Stimulated activated CD4-positive, alpha-beta T cell treated with anti-CD3 and anti-CD28 coated beads, Interleukin-1b, Interleukin-23, amount 100 ng/mL, for 1 hour (primary cell): ENCODE data around the gene ITCH.
"Not testable (repeated sequence)": the region's sequence is repeated elsewhere in the genome, so short reads cannot be mapped to it uniquely, and the experiment has no call there.

ENCODE experiments used
- DNase-seq, 2 donors: peaks; one replicate each; pipeline ENCODE4 v3.0.0-alpha.2; 2020; ENCODE audit warnings: low read depth in 2 of 2

ITCH gene

DNA sequence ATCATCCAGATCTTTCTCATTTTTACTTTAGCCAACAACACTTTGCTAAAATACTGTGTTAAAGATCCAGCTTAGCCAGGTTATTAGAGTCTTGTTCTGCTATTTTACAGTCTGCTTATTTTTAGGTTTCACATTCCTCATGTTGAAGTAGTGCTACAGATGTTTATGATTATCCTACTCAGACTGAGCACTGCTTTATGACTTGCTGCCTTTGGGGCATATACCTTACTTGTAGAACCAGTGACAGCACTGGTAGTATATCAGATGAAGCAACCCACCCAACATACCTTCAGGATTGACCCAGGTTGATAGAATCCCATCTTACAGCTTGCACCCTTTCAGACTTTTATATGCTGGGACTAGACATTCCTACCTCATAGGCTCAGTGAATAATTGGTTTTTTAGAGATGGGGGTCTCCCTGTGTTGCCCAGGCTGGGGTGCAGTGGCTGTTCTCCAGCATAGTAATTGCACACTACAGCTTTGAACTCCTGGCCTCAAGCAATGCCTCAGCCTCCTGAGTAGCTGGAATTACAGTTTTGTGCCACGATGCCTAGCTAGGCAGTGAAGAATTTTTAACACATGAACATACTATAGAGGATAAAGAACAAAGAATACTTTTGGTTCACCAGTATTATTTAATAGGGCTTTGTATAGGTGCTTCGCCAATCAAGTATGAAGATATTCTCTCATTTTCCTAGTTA lies 89.4 kb downstream of the ITCH start:
- no peak for DNase-seq

DNA sequence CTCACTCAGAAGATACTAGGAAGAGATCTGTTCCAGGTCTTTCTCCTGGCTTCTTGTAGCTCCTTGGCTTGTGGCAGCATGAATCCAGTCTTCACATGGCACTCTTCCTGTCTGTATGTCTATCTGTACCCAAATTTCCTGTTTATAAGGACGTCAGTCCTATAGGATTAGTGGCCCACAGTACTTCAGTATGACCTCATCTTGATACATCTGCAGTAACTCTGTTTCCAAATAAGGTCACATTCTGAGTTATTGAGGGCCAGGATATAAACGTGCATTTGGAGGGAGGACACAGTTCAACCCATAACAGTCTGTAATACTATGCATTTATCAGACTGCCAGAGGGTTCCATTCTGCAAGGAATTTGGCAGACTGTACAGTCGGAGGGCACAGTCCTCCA lies 95.6 kb downstream of the ITCH start:
- no peak for DNase-seq

DNA sequence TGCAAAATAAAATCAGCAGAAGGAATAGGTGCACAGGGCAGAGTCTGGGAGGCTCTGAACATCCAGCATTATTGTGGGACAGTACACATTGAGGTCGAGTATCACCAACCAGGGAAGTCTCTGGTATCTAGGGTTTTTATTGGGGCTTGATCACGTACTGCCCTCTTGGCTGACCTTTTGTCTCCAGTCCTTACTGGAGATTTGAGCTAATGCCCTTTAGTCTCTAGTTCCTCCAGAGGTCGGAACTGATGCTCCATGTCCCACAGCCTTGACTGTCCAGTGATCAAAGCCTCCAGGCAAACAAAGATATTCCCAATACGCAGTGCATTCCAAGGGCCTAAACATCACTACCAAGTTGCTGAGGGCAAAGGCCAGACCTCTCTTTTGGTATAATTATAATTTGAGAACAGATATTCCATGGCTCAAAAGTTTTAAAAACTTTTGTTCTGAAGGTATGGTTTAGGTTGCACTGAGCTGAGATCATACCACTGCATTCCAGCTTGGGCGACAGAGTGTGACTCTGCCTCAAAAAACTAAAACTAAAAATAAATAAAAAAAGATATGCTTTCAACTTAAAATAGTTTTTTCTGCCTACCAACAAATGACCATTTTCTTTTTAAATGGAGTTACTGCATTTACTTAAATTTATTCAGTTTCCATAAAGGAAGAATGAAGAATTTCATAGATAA lies 96.3 kb downstream of the ITCH start:
- DNase-seq, result no peak

DNA sequence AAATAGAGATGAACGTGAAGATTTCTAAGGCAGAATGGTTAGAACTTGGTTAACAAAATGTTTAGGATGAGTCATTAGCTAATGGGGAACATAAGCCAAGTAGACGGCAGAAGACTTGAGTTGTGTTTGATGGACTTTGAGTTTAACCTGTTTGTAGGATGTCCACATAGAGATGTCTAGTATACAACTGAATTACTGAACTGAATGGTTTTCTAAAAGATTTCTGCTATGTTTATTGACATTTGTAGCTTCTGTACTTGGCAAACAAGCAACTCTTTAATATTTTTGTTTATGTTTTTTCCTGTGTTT lies 98.7 kb downstream of the ITCH start:
- DNase-seq, result no peak

DNA sequence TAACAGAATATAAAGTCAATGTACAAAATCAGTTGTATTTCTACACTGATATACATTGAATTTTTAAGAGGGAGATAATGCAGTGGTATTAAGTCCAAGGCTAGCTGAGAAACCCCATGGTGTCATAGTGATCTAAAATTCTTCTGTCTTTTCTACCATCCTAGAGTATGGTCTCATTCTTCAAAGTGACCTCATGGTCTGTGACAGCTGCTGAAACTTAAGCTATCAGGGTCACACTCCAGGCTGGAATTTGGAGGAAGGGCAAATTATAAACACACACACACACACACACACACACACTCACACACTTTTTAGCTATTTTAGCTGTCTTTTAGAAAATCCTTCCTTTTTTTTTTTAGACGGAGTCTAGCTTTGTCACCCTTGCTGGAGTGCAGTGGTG lies 105.9 kb downstream of the ITCH start:
- no peak for DNase-seq

DNA sequence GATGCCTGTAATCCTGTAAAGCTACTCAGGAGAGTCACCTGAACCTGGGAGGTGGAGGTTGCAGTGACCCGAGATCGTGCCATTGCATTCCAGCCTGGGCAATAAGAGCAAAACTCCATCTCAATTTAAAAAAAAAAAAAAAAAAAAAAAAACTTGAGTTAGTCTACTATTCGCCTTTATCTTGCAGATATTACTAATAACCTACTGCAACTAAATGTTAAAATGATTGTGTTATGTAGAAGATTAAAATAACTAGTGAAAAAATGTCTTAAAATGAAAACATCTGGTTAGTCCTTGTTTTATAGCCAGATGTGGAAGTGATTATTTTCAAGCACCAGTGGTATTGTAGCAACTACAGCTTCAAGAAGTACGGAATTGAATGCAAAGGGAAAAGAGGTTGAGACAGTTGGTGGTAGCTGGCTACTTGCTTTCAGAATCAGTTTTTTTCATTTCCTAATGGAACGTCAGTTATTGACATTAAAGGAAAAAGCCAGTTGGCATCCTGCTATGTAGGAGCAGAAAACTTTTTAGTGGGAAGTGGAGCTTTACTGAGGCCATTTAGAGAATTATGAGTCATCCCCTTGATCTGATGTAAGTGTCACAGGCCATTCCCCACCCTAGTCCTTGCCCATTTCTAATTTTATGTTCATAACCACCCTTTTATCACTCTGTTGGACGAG lies 109.3 kb downstream of the ITCH start:
- DNase-seq, result no peak

DNA sequence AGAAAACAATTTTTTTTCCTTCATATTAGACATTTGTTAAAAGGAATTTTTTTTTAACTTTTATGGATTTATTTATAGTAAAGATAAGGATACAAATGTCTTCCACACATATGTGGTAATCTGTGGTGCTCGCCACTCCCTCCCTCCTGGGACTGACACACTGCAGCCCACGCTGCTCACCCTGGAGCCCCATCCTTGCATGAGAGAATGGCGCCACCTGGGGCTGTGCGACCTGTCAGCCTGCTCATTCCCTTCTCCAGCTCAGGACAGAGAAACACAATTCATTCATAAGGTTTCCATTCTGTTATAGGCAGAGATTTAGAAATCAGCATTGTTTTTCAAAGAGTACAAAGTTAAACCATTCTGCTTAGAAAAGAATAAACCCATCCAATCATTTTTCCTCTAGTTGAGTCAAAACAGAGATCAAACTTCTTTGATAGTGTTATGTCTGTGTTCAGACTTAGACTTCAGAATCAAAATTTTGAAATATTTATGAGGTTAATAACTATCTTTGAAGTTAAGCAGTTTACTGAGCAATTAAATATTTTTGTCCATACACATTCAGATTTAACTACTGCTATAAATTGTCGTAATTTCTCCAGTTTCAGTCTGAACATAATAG lies 110.3 kb downstream of the ITCH start:
- DNase-seq, result no peak

DNA sequence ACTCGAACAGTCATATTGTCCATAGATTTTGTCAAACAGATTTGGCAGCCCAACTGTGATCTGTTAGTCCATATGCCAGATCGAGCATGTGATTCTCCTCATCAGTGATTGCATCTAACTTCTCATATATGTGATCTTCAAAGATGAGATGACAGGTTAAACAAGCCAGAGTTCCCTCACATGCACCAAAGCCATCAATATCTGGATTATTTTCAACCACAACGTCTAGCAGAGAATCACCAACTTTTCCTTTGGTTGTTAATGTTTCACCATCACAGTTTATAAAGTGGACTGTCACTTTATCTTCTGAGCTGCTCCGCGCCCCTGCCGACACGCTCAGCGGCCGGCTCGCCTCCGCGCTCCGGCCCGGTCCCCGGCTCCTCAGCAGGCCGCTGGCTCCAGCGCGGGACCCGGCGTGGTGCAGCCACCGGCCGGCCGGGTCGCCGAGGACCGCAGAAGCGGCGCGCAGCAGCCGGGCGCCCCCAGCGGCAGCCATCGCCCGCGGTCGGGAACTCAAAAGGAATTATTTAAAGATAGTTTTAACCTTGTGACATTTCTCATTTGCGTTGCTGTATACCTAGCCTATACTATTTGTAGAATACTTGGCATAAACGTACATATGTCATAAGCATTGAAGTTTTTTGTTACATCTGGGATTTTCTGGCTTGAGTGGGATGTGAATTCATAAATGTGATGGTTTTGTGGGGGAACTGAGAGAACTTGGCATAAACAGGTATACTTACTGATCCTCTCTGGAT lies 113.1 kb downstream of the ITCH start:
- no peak for DNase-seq

DNA sequence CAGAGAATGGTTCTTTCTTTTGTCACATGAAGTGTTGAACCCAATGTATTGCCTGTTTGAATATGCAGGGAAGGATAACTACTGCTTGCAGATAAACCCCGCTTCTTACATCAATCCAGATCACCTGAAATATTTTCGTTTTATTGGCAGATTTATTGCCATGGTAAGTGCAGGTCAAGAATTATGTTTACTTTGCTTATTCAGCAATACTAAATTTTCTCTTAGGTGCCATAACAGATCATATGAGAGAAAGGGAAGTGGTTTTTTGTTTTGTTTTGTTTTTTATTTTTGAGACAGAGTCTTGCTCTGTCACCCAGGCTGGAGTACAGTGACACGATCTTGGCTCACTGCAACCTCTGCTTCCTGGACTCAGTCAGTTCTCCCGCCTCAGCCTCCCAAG lies 116.6 kb downstream of the ITCH start:
- no peak for DNase-seq

DNA sequence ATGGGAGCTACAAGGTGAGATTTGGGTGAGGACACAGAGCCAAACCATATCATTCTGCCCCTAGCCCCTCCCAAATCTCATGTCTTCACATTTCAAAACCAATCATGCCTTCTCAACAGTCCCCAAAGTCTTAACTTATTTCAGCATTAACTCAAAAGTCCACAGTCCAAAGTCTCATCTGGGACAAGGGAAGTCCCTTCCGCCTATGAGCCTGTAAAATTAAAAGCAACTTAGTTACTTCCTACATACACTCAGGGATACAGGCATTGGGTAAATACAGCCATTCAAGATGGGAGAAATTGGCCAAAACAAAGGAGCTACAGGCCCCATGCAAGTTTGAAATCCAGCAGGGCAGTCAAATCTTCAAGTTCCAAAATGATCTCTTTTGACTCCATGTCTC lies 119.1 kb downstream of the ITCH start:
- DNase-seq, result not testable (repeated sequence)

DNA sequence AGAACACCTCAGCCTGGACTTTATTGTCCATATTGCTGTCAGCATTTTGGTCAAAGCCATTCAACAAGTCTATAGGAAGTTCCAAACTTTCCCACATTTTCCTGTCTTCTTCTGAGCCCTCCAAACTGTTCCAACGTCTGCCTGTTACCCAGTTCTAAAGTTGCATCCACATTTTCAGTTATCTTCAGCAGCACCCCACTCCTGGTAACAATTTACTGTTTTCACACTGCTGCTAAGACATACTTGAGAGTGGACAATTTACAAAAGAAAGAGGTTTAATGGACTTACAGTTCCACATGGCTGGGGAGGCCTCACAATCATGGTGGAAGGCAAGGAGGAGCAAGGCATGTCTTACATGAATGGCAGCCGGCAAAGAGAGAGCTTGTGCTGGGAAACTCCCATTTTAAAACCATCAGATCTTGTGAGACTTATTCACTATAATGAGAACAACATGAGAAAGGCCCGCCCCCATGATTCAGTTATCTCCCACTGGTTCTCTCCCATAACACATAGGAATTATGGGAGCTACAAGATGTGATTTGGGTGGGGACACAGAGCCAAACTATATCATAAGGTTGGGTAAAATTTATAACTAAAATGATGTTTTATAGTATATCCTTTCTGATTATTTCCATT lies 120.6 kb downstream of the ITCH start:
- DNase-seq, result not testable (repeated sequence)

DNA sequence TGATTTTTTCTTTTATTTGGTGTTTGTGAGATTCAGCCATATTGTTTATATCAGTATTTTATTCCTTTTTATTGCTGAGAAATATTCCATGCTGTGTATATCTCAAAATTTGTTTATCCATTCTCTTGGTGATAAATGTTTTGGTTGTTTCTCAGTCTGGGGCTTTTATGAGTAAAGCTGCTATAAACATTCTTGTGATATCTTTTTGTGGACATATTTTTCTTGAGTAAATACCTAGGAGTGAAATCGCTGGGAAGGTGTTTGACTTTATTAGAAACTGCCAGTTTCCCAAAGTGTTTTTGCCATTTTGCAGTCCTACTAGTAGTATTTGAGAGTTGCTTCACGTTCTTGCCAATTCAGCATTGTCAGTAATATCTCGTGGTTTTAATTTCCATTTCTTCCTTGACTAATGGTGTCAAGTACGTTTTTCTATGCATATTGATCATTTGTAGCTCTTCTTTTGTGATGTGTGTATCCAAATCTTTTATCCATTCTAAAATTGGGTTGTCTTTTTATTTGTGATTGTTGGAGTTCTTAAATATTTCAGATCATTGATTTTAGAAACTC lies 122.1 kb downstream of the ITCH start:
- DNase-seq, result no peak

DNA sequence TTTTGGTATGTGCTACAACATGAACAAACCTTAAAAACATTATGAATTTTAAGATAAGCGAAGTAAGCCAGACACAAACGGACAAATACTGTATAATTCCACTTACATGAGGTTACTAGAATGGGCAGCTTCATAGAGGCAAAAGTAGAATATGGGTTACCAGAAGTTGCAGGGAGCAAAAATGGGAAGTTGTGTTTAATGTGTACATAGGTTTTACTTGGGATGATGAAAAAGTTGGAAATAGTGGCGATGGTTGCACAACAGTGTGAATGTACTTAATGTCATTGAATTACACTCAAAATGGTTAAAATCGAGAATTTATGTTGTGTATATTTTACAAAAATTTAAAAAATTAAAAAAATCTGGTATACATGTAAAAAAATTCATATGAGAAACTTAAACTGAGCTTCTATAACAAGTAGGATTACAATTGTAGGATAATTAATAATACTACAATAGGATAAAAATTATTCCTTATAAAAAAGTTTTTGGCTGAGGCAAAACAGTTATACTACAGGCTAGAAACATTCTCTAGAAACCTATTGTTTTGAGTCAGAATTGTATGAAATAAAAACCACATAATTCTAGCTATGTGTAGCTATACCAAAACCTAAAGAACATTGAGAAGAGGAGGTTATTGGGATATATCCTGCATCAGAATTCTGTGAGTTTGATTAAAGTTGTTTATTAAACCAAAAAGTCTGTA lies 128.3 kb downstream of the ITCH start:
- no peak for DNase-seq

DNA sequence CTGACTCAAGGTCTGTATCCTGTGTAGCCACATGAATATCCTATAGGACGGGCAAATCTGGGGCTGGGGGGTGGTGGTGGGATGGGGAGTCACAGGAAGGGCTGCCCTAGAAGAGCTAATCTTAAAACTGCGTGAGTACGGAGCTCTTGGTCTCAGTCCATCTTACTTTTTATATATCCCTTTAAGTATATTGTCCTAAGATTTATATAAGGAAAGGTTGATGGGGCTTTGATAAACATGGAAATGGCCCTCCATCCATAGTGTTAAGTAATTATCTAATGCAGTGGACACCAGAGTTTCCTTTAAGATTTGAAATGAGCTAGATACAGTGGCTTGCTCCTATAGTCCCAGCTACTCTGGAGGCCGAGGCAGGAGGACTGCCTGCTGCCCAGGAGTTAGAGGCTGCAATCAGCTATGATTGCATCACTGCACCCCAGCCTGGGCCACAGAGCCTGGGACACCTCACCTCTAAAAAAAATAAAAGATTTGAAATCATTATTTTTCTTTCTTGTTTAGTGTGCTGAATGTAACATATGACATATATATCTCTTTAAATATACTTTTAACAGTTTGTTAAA lies 128.9 kb downstream of the ITCH start:
- DNase-seq, result no peak

DNA sequence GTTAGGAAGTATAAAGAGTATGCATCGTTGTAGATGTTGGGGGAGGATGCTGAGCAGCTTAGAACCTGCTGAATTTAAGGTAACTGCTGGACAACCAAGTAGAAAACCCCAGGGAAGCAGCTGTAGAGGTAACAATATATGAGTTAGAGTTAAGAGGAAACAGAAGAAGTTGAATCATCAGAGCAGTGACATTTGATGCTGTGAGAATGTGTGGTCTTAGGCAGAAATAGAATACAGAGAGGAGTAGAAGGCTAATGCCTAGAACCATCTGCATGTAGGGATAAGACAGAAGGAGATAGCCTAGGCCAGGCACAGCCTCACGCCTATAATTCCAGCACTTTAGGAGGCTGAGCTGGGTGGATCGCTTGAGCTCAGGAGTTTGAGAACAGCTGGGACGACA lies 130.6 kb downstream of the ITCH start:
- DNase-seq, result no peak

DNA sequence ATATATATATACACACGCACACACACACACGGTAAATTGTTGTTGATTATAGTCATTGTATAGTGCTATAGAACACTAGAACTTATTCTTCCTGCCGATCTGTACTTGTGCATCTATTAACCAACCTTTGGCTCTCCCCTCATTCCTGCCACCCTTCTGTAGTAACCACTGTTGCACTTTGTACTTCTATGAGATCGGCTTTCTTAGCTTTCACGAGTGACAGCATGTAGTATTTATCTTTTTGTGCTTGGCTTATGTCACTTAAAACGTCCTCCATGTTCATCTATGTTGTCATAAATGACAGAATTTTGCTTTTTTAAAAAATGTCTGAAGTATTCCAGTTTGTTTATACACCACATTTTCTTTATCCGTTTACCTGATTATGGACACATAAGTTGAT lies 132.2 kb downstream of the ITCH start:
- DNase-seq, result no peak

DNA sequence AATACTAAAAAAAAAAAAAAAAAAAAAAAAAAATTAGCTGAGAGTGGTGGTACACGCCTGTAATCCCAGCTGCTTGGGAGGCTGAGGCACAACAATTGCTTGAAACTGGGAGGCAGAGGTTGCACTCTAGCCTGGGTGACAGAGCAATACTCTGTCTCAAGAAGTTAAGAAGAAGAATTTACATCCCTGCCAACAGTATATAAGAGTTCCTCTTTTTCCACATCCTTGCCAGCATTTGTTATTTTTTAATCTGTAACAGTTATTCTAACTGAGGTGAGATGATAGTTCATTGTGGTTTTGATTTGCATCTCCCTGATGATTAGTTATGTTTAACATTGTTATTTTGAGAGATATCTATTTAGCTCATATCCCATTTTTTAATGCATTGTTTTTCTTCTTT lies 132.8 kb downstream of the ITCH start:
- DNase-seq, result no peak

DNA sequence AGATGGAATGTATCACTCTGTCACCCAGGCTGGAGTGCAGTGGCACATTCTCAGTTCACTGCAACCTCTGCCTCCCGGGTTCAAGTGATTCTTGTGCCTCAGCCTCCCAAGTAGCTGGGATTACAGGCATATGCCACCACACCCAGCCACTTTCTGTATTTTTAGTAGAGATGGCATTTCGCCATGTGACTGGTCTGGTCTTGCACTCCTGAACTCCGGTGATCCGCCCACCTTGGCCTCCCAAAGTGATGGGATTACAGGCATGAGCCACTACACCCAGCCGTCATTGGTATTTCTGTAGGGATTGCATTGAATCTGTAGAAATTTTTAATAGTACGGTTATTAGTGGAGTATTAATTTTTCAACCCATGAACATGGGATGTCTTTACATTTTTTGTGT lies 134.5 kb downstream of the ITCH start:
- DNase-seq, result not testable (repeated sequence)

DNA sequence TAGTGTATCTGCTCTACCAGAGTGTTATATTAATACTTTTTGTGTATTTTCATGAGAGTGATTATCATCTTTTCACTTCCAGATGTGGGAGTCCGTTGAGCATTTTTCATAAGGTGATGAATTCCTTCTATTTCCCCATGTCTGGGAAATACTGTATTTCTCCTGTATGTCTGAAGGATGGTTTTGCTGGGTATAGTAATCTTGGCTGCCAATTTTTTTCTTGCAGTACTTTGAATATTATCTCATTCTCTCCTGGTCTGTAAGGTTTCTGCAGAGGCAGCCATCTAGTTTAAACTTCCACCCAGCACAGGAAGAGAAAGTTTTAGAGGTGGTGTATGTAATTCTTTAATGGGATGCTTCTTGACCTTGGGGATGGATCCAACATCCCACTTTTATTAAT lies 137.8 kb downstream of the ITCH start:
- DNase-seq, result no peak

DNA sequence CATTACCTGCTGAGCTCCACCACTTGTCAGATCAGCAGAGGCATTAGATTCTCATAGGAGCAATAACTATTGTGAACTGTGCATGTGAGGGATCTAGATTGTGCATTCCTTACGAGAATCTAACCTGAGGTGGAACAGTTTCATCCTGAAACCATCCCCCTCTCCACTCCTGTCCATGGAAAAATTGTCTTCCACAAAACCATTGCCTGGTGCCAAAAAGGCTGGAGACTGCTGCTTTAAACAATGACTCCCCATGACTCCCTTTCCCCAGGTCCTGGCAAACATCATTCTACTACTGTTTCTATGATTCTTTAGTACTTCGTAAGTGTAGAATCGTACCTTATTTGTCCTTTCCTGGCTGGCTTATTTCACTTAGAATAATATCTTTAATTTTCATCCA lies 143.4 kb downstream of the ITCH start:
- no peak for DNase-seq
